Loucy (cell line): ENCODE results near the gene ACVR1B.

Experiments
- EZH2phosphoT487 ChIP-seq: fragments of 200-600 bp; IDR thresholded peaks from 2 replicates; pipeline ENCODE4 v1.6.1; 2018; ENCODE audit warnings: antibody characterized with exemption, mild to moderate bottlenecking, moderate library complexity, borderline replicate concordance
- TF ChIP-seq, protein P1 (sequence below): fragments of 200-600 bp; sonication (generic); conservative IDR thresholded peaks from 2 replicates; pipeline ENCODE4 v1.5.1; 2014; ENCODE audit warnings: mild to moderate bottlenecking, antibody characterized with exemption, low read length

DNA sequence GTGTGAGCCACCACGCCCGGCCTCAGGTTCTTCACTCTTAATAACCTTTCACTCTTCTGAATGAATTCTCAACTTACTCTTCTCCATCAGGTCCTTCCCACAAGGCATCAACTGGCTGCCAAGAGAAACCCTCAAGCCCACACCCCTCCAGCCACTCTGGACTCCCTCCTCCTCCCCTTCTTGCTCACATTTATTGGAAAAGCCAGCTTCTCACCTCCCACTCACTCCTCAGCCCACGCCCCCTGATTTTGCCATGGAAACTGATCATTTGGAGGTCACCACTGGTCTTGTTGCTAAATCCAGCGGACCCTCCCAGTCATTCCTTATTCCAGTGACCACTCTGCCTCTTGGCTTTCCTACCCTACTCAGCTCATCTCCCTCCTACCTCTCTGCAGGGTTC, 17.4 kb upstream of the ACVR1B start:
- TF ChIP-seq, protein P1, sequence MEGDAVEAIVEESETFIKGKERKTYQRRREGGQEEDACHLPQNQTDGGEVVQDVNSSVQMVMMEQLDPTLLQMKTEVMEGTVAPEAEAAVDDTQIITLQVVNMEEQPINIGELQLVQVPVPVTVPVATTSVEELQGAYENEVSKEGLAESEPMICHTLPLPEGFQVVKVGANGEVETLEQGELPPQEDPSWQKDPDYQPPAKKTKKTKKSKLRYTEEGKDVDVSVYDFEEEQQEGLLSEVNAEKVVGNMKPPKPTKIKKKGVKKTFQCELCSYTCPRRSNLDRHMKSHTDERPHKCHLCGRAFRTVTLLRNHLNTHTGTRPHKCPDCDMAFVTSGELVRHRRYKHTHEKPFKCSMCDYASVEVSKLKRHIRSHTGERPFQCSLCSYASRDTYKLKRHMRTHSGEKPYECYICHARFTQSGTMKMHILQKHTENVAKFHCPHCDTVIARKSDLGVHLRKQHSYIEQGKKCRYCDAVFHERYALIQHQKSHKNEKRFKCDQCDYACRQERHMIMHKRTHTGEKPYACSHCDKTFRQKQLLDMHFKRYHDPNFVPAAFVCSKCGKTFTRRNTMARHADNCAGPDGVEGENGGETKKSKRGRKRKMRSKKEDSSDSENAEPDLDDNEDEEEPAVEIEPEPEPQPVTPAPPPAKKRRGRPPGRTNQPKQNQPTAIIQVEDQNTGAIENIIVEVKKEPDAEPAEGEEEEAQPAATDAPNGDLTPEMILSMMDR, result no peak
- TF ChIP-seq EZH2phosphoT487, result no peak
